Karpas-422 (cell line): ENCODE results near the gene UBR3. TPM values are rescaled to one million over a fixed set of nuclear protein-coding genes. Genes with fewer than 3 reads are reported as not detected.
A peak's percentile ranks its signal among the peaks of the same experiment; 100 is the strongest.
"Not testable (repeated sequence)": the region's sequence is repeated elsewhere in the genome, so short reads cannot be mapped to it uniquely, and the experiment has no call there.

Experiments used
- DNase-seq: peaks from one replicate; pipeline ENCODE4 v3.0.0-alpha.2; 2015
- H2AFZ ChIP-seq: fragments of 200-600 bp; sonication (generic); 2 replicates; pipeline ENCODE4 v1.6.1; 2014; ENCODE audit warnings: antibody characterized with exemption, low read length, mixed read lengths
- H3K27ac ChIP-seq: fragments of 200-600 bp; sonication (generic); 2 replicates; pipeline ENCODE4 v1.5.1; 2014; ENCODE audit warnings: mild to moderate bottlenecking, low read length, moderate library complexity
- H3K27me3 ChIP-seq: fragments of 200-600 bp; sonication (generic); 2 replicates; pipeline ENCODE4 v1.6.1; 2014; ENCODE audit warnings: low read length, mixed read lengths
- H3K36me3 ChIP-seq: fragments of 200-600 bp; sonication (generic); 2 replicates; pipeline ENCODE4 v1.6.1; 2014; ENCODE audit warnings: low read length, mixed read lengths; ENCODE audit not compliant: insufficient read depth
- H3K4me1 ChIP-seq: fragments of 200-600 bp; sonication (generic); 2 replicates; pipeline ENCODE4 v1.6.1; 2014; ENCODE audit warnings: mild to moderate bottlenecking, low read length, mixed read lengths
- H3K4me2 ChIP-seq: fragments of 200-600 bp; sonication (generic); 2 replicates; pipeline ENCODE4 v1.6.1; 2014; ENCODE audit warnings: low read length, low read depth, mild to moderate bottlenecking; ENCODE audit not compliant: poor library complexity, severe bottlenecking
- H3K4me3 ChIP-seq: fragments of 200-600 bp; sonication (generic); 2 replicates; pipeline ENCODE4 v1.5.1; 2014; ENCODE audit warnings: mild to moderate bottlenecking, antibody characterized with exemption, low read length, mixed read lengths
- H3K79me2 ChIP-seq: fragments of 200-600 bp; sonication (generic); 2 replicates; pipeline ENCODE4 v1.6.1; 2014; ENCODE audit warnings: mild to moderate bottlenecking, low read length, mixed read lengths
- H3K9ac ChIP-seq: fragments of 200-600 bp; sonication (generic); 2 replicates; pipeline ENCODE4 v1.6.0; 2014; ENCODE audit warnings: low read length
- H3K9me2 ChIP-seq: fragments of 200-600 bp; sonication (generic), shearing (Covaris generic); replicated peaks from 2 replicates; pipeline ENCODE4 v1.6.0; 2014; ENCODE audit warnings: mild to moderate bottlenecking, low read length, moderate library complexity; ENCODE audit not compliant: insufficient read depth
- H3K9me3 ChIP-seq: fragments of 300-700, 200-600 bp; sonication (generic); 2 replicates; pipeline ENCODE4 v1.6.1; 2014; ENCODE audit warnings: low read length, mixed read lengths
- H4K20me1 ChIP-seq: fragments of 200-600 bp; sonication (generic); 2 replicates; pipeline ENCODE4 v1.6.1; 2014; ENCODE audit warnings: mild to moderate bottlenecking, antibody characterized with exemption, low read length, low read depth; ENCODE audit not compliant: insufficient read depth
- total RNA-seq: library from RNA; depleted of rRNA; stranded (reverse); fragments of >200 nt; shearing (Covaris generic); gene quantifications from 2 replicates; pipeline ENCODE4 v1.2.3, GENCODE V29; 2014; ENCODE audit warnings: low replicate concordance

UBR3 gene
- total RNA-seq, 1 experiment from 2014 or later: 50.8 TPM

DNA sequence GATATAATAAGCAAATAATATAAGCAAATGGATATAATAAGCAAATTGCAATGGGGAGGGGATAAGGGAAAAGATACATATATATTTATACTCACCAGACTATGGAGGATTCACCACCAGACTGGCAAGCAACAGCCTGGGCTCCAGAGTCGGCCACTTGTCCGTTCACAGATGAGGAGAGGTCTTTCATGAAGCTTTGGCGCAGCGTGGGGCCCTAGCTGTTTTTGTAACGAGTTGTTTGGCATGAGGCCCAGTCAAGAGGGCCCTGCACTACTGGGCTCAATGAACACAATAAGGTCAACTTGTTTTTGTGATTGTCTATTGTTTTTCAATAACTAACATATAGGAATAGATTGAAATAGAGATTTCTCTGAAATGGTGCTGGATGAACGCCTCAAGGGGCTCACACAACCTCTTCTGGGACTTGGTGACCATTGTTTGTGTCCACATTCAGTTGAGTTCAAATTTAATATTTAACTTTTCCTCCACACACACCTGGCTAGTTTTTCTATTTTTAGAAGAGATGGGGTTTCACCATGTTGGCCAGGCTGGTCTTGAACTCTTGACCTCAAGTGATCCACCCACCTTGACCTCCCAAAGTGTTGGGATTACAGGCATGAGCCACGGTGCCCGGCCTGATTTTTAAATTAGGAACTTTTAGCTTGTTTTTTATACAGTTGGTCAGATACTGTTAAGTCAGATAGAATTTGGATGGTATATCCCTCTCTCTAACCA is 21.9 kb downstream of the UBR3 start:
- peaks cover 87% of the 10 kb centered on the region for H3K79me2 ChIP-seq

DNA sequence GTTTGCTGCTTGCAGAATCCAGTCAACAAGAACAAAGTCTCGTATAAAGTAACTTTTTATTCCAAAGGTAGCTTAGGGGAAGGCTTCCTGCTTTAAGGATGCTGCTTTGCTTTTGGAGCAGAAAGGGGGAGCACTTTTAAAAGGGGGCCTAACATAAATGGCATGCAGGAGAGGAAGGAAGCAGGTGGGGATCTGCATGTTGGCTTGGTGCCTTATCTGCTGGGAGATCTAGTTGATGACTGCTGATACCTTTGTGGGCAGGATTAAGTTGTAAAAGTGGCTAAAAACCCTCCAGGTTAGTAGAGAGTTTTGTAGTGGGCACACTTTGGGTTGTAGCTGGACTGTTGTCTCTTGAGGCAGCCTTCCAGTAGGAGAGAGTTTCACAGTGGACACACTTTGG is 22.5 kb downstream of the UBR3 start:
- Histone ChIP-seq H3K9me3 (no peaks in the 10 kb centered on the region), H3K4me2 (no peak overlapping the region), H3K36me3 (peaks cover 3% of the 10 kb centered on the region; the same call in 1 of the 2 replicates), H3K27ac (no peak overlapping the region), H3K9me2 (no peaks in the 10 kb centered on the region), H3K4me3 (no peak overlapping the region), H3K9ac (no peak overlapping the region), H3K79me2 (peaks cover 87% of the 10 kb centered on the region), H3K4me1 (peaks cover 6% of the 10 kb centered on the region), H3K27me3 (no peaks in the 10 kb centered on the region), H4K20me1 (no peaks in the 10 kb centered on the region), H2AFZ (no peak overlapping the region)
- peak; percentile 40 for DNase-seq

More for the DNA sequence above, 21.9 kb downstream of the UBR3 start:
- not testable (repeated sequence) for H3K9me3 ChIP-seq, H3K27ac ChIP-seq, H2AFZ ChIP-seq, H4K20me1 ChIP-seq, H3K4me2 ChIP-seq, H3K4me1 ChIP-seq, H3K9ac ChIP-seq, H3K4me3 ChIP-seq, H3K36me3 ChIP-seq, H3K27me3 ChIP-seq, H3K9me2 ChIP-seq
- peak; percentile 15 for DNase-seq

- H3K4me2 ChIP-seq: no peak overlapping the region
- H3K9me3 ChIP-seq: no peaks in the 10 kb centered on the region
- no peak overlapping the region for H2AFZ ChIP-seq
- peaks cover 64% of the 10 kb centered on the region for H3K79me2 ChIP-seq
- H3K9me2 ChIP-seq: no peaks in the 10 kb centered on the region
- no peak overlapping the region for H3K9ac ChIP-seq
- no peaks in the 10 kb centered on the region for H3K27me3 ChIP-seq
- H3K27ac ChIP-seq: no peak overlapping the region
- H4K20me1 ChIP-seq: no peaks in the 10 kb centered on the region
- peak; percentile 32 for DNase-seq
- peaks cover 6% of the 10 kb centered on the region for H3K4me1 ChIP-seq
- peaks cover 6% of the 10 kb centered on the region for H3K36me3 ChIP-seq
- no peak overlapping the region for H3K4me3 ChIP-seq
Observed at GRCh38 chr2:169853041-169853668, 25.9 kb downstream of the UBR3 start.

- not testable (repeated sequence) for H4K20me1 ChIP-seq, H3K9ac ChIP-seq, H3K4me2 ChIP-seq, H3K36me3 ChIP-seq, H3K27me3 ChIP-seq, DNase-seq, H3K4me1 ChIP-seq, H3K4me3 ChIP-seq, H3K9me3 ChIP-seq, H3K27ac ChIP-seq, H3K9me2 ChIP-seq, H2AFZ ChIP-seq
- H3K79me2 ChIP-seq: peaks cover 64% of the 10 kb centered on the region
Observed at GRCh38 chr2:169855281-169856258, 28.3 kb downstream of the UBR3 start.

- no peaks in the 10 kb centered on the region for H3K4me1 ChIP-seq
- H3K9me3 ChIP-seq: no peaks in the 10 kb centered on the region
- H3K9me2 ChIP-seq: no peaks in the 10 kb centered on the region
- H3K27me3 ChIP-seq: no peaks in the 10 kb centered on the region
- H3K27ac ChIP-seq: no peak overlapping the region
- no peaks in the 10 kb centered on the region for H4K20me1 ChIP-seq
- peaks cover 70% of the 10 kb centered on the region for H3K79me2 ChIP-seq
- DNase-seq: no peak
- H3K9ac ChIP-seq: no peak overlapping the region
- H2AFZ ChIP-seq: no peak overlapping the region
- peaks cover 3% of the 10 kb centered on the region for H3K36me3 ChIP-seq
- H3K4me2 ChIP-seq: no peak overlapping the region
- no peak overlapping the region for H3K4me3 ChIP-seq
Observed at GRCh38 chr2:169859423-169859822, 32.2 kb downstream of the UBR3 start.

DNA sequence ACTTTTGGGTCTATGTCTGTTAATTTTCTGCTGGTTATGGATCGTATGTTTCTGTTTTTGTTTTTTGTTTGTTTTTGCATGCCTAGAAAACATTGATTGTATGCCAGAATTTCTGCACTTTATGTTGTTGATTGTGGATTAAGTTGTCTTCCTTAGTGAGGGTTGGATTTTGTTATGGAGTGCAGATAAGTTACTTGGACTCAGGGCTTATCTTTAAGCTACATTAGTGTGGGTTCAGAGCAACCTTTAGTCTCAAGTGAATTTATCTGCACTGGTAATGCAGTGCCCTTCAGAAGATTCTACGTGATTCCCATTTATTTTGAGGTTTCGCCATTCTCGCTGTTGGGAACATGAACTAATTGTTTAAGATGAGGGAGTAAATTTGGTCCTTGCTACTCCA is 32.9 kb downstream of the UBR3 start:
- H3K4me2 ChIP-seq: no peak overlapping the region
- no peaks in the 10 kb centered on the region for H3K4me1 ChIP-seq
- H3K79me2 ChIP-seq: peaks cover 65% of the 10 kb centered on the region
- H3K27ac ChIP-seq: no peak overlapping the region
- H2AFZ ChIP-seq: no peak overlapping the region
- DNase-seq: peak; percentile 28
- H3K9ac ChIP-seq: no peak overlapping the region
- no peak overlapping the region for H3K4me3 ChIP-seq
- H3K27me3 ChIP-seq: no peaks in the 10 kb centered on the region
- no peaks in the 10 kb centered on the region for H3K9me3 ChIP-seq
- H3K36me3 ChIP-seq: no peaks in the 10 kb centered on the region
- no peaks in the 10 kb centered on the region for H3K9me2 ChIP-seq
- H4K20me1 ChIP-seq: no peaks in the 10 kb centered on the region

DNA sequence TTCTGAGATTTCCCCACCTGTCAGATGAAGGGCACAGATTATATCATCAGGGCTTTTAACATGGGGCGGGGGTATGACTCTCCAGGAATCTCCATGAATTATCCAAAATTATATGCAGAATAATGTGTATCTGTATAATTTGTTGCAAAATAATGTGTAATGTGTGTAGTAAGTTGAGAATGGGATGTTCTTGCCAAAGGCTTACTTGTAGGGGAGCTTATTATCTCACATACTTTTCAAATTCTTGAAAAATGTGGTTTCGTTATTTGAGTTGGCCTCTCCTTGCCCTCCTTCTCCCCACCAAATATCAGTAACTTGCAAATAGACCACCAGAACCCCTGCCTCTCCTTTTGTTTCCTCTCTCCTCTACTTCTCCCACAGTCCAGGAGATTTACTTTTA is 35.6 kb downstream of the UBR3 start:
- Histone ChIP-seq H3K27me3 (no peaks in the 10 kb centered on the region), H2AFZ (no peak overlapping the region), H3K9me3 (no peaks in the 10 kb centered on the region), H3K79me2 (peaks cover 86% of the 10 kb centered on the region), H3K4me1 (no peaks in the 10 kb centered on the region; the same call in 1 of the 2 replicates), H3K4me2 (no peak overlapping the region), H3K36me3 (no peaks in the 10 kb centered on the region), H4K20me1 (no peaks in the 10 kb centered on the region), H3K27ac (no peak overlapping the region), H3K4me3 (no peak overlapping the region), H3K9ac (no peak overlapping the region), H3K9me2 (no peaks in the 10 kb centered on the region)
- DNase-seq: no peak

GRCh38 chr2:169865492-169865891 is 38.2 kb downstream of the UBR3 start:
- H4K20me1 ChIP-seq: no peaks in the 10 kb centered on the region
- no peaks in the 10 kb centered on the region for H3K9me3 ChIP-seq
- no peak overlapping the region for H3K4me3 ChIP-seq
- H3K27ac ChIP-seq: no peak overlapping the region
- no peaks in the 10 kb centered on the region for H3K9me2 ChIP-seq
- no peak overlapping the region for H2AFZ ChIP-seq
- H3K4me2 ChIP-seq: no peak overlapping the region
- no peak overlapping the region for H3K9ac ChIP-seq
- DNase-seq: peak; percentile 14
- peaks cover 89% of the 10 kb centered on the region for H3K79me2 ChIP-seq
- H3K27me3 ChIP-seq: no peaks in the 10 kb centered on the region
- no peaks in the 10 kb centered on the region; the same call in 1 of the 2 replicates for H3K4me1 ChIP-seq
- no peaks in the 10 kb centered on the region for H3K36me3 ChIP-seq
